Subcutaneous abdominal adipose tissue (tissue), 5 donors: ENCODE results near the gene TTC9B.
A peak's percentile ranks its signal among the peaks of the same experiment; 100 is the strongest.

Source experiments
- H3K27ac ChIP-seq: one replicate; pipeline ENCODE4 v1.7.0; 2013; ENCODE audit warnings: low read depth, mild to moderate bottlenecking, inconsistent platforms, low read length, moderate library complexity
- H3K27me3 ChIP-seq, 5 donors: one replicate each; pipeline ENCODE4 v1.7.0; 2013; ENCODE audit warnings: low read length in 5 of 5, inconsistent platforms in 1 of 5; ENCODE audit not compliant: control insufficient read depth in 5 of 5, insufficient read depth in 4 of 5
- H3K36me3 ChIP-seq, 5 donors: one replicate each; pipeline ENCODE4 v1.7.0; 2013; ENCODE audit warnings: low read length in 5 of 5; ENCODE audit not compliant: control insufficient read depth in 5 of 5, insufficient read depth in 5 of 5
- H3K4me1 ChIP-seq, 5 donors: one replicate each; pipeline ENCODE4 v1.7.0; 2013; ENCODE audit warnings: low read length in 5 of 5, mild to moderate bottlenecking in 3 of 5, moderate library complexity in 1 of 5; ENCODE audit not compliant: control insufficient read depth in 5 of 5, insufficient read depth in 5 of 5
- H3K4me3 ChIP-seq, 5 donors: one replicate each; pipeline ENCODE4 v1.7.0; 2013; ENCODE audit warnings: low read length in 5 of 5, low read depth in 1 of 5
- H3K9ac ChIP-seq, 5 donors: one replicate each; pipeline ENCODE4 v1.7.0; 2013; ENCODE audit warnings: low read length in 5 of 5, mild to moderate bottlenecking in 4 of 5, moderate library complexity in 3 of 5
- H3K9me3 ChIP-seq, 5 donors: one replicate each; pipeline ENCODE4 v1.7.0; 2013; ENCODE audit warnings: low read length in 5 of 5; ENCODE audit not compliant: control insufficient read depth in 5 of 5
- donor health status: healthy.
- donor health status: healthy.
- donor health status: healthy.
- donor health status: healthy.
- donor health status: healthy.

TTC9B gene

GRCh38 chr19:40204381-40204780 is 13.8 kb downstream of the TTC9B start:
- Histone ChIP-seq H3K36me3 (peaks cover 2 to 58% (median 36%) of the 10 kb centered on the region in 5 donors), H3K9ac (no peak overlapping the region), H3K9me3 (peaks cover 0 to 3% (median 0%) of the 10 kb centered on the region in 5 donors), H3K4me1 (no peaks in the 10 kb centered on the region), H3K4me3 (no peak overlapping the region), H3K27me3 (no peaks in the 10 kb centered on the region), H3K27ac (no peak overlapping the region)

- H3K4me3 ChIP-seq, result no peak overlapping the region
- H3K27ac ChIP-seq, result no peak overlapping the region
- H3K36me3 ChIP-seq, result peaks cover 2 to 44% (median 24%) of the 10 kb centered on the region in 5 donors
- H3K4me1 ChIP-seq, result no peaks in the 10 kb centered on the region
- H3K9me3 ChIP-seq, result peaks cover 0 to 3% (median 0%) of the 10 kb centered on the region in 5 donors
- H3K27me3 ChIP-seq, result no peaks in the 10 kb centered on the region
- H3K9ac ChIP-seq, result no peak overlapping the region
These were observed 17.7 kb downstream of the TTC9B start for GRCh38 chr19:40200341-40201099.

- no peak overlapping the region for H3K27ac ChIP-seq
These were observed 19.8 kb downstream of the TTC9B start for GRCh38 chr19:40198272-40198990.

GRCh38 chr19:40193587-40193849 is 24.7 kb downstream of the TTC9B start:
- Histone ChIP-seq H3K27me3 (no peaks in the 10 kb centered on the region), H3K4me3 (no peak overlapping the region), H3K9ac (no peak overlapping the region), H3K27ac (no peak overlapping the region), H3K36me3 (peaks cover 0 to 5% (median 3%) of the 10 kb centered on the region in 5 donors), H3K4me1 (peaks cover 2 to 30% (median 28%) of the 10 kb centered on the region in 5 donors), H3K9me3 (no peaks in the 10 kb centered on the region)

More at GRCh38 chr19:40198272-40198990, 19.8 kb downstream of the TTC9B start:
- H3K27me3 ChIP-seq, result no peaks in the 10 kb centered on the region
- H3K9ac ChIP-seq, result no peak overlapping the region
- H3K36me3 ChIP-seq, result peaks cover 0 to 23% (median 9%) of the 10 kb centered on the region in 5 donors
- H3K4me3 ChIP-seq, result no peak overlapping the region
- no peaks in the 10 kb centered on the region for H3K9me3 ChIP-seq
- H3K4me1 ChIP-seq, result peaks cover 0 to 8% (median 5%) of the 10 kb centered on the region in 5 donors

GRCh38 chr19:40192758-40193586 is 25.2 kb downstream of the TTC9B start:
- Histone ChIP-seq H3K27me3 (no peaks in the 10 kb centered on the region), H3K9ac (peak overlapping the region in 2 of 5 donors; percentile 72 to 80), H3K4me1 (peaks cover 2 to 30% (median 28%) of the 10 kb centered on the region in 5 donors), H3K9me3 (no peaks in the 10 kb centered on the region), H3K27ac (no peak overlapping the region), H3K4me3 (peak overlapping the region in 3 of 5 donors; percentile 17 to 88 (median 29)), H3K36me3 (no peaks in the 10 kb centered on the region)

GRCh38 chr19:40191836-40192646 is 26.1 kb downstream of the TTC9B start:
- no peaks in the 10 kb centered on the region for H3K36me3 ChIP-seq
- H3K9ac ChIP-seq, result peak overlapping the region in 3 of 5 donors; percentile 55 to 80 (median 72)
- H3K4me3 ChIP-seq, result peak overlapping the region; percentile 17 to 94 (median 82)
- H3K27me3 ChIP-seq, result no peaks in the 10 kb centered on the region
- peaks cover 2 to 30% (median 28%) of the 10 kb centered on the region in 5 donors for H3K4me1 ChIP-seq
- no peaks in the 10 kb centered on the region for H3K9me3 ChIP-seq
- no peak overlapping the region for H3K27ac ChIP-seq

GRCh38 chr19:40190891-40191835 is 27.0 kb downstream of the TTC9B start, which contains the start of gene MAP3K10:
TSS of gene MAP3K10 (plus strand) at chr19:40191426. CDS start at chr19:40192032, 606 bp downstream.
- peak within 1 kb of the TSS; percentile 78 to 94 (median 88) for H3K4me3 ChIP-seq
- peak within 1 kb of the TSS; percentile 68 to 96 (median 94) for H3K9ac ChIP-seq
- no peaks in the 10 kb centered on the region for H3K27me3 ChIP-seq
- no peaks in the 10 kb centered on the region for H3K36me3 ChIP-seq
- H3K9me3 ChIP-seq, result no peaks in the 10 kb centered on the region
- H3K27ac ChIP-seq, result peak within 1 kb of the TSS; percentile 89
- H3K4me1 ChIP-seq, result peaks cover 2 to 30% (median 28%) of the 10 kb centered on the region in 5 donors

- H3K36me3 ChIP-seq, result no peaks in the 10 kb centered on the region
- H3K9ac ChIP-seq, result no peak overlapping the region
- H3K9me3 ChIP-seq, result no peaks in the 10 kb centered on the region
- no peaks in the 10 kb centered on the region for H3K27me3 ChIP-seq
- no peaks in the 10 kb centered on the region for H3K4me1 ChIP-seq
- no peak overlapping the region for H3K27ac ChIP-seq
- no peak overlapping the region for H3K4me3 ChIP-seq
These were observed 33.9 kb downstream of the TTC9B start for GRCh38 chr19:40184273-40184672.
